Activated T-cell treated with anti-CD3 and anti-CD28 coated beads, Interleukin-2, amount 50 U/mL, for 4 hours (primary cell): ENCODE results near the gene S100Z. TPM values are rescaled to one million over a fixed set of nuclear protein-coding genes. Genes with fewer than 3 reads are reported as not detected.
"Not testable (repeated sequence)": the region's sequence is repeated elsewhere in the genome, so short reads cannot be mapped to it uniquely, and the experiment has no call there.

Experiments
- ATAC-seq, 2 donors: fragments of 200-7000 bp; cut with Tn5 transposase; one replicate each; pipeline ENCODE4 v1.10.0; 2021
- DNase-seq: peaks from one replicate; pipeline ENCODE4 v3.0.0-alpha.2; 2020
- H3K27me3 Mint-ChIP-seq: one replicate; pipeline ENCODE4 v1.8.0; 2021; ENCODE audit warnings: low read depth, mixed read lengths
- H3K36me3 Mint-ChIP-seq: one replicate; pipeline ENCODE4 v1.8.0; 2022; ENCODE audit warnings: mixed read lengths; ENCODE audit not compliant: insufficient read depth
- H3K4me1 Mint-ChIP-seq: one replicate; pipeline ENCODE4 v1.8.0; 2021; ENCODE audit warnings: low read depth, mixed read lengths
- H3K4me3 Mint-ChIP-seq: one replicate; pipeline ENCODE4 v1.8.0; 2021; ENCODE audit warnings: mild to moderate bottlenecking, moderate library complexity, mixed read lengths
- H3K9me3 Mint-ChIP-seq: one replicate; pipeline ENCODE4 v1.8.0; 2021; ENCODE audit warnings: mixed read lengths
- total RNA-seq, 3 donors: library from RNA; stranded (reverse); gene quantifications; one replicate each; pipeline ENCODE4 v1.2.1, GENCODE V29; 2021

The S100Z gene
- under 1 TPM in 1 of 3 donors, not detected in 2; 0.66 TPM for total RNA-seq

DNA sequence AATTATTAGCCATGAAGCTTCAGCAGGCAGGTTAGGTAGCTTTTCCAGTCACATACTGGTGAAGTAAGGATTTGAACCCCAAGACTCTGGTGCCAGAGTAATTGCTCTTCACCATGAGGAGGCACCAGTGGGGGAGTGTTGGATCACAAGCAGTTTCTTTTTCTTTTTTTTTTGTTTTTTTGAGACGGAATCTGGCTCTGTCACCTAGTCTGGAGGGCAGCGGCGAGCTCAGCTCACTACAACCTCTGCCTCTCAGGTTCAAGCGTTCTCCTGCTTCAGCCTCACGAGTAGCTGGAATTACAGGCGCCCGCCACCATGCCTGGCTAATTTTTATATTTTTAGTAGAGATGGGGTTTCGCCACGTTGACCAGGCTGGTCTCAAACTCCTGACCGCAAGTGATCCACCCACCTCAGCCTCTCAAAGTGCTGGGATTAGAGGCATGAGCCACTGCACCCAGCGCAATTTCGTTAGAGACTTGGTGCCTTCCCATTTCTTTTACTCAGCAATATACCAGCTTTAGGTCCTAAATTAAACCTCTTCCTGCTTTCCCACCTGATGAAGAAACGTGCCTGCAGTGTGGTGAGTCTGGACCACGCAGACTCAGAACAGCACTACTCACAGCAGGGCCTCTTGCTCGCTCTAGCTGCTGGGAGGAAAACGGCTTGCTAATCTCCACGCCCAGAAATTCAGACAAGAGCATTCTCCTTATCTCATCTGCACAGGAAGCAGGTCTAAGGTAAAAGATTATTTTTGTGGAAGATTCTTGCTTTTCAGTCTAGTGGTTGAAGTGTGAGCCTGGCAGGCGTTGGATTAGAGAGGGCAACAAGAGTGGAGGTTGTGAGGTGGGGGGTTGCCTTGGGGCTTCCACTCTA is at the start of gene S100Z:
Gene S100Z (plus strand): TSS at position 596 of the 873 bp plus-strand sequence. CDS start 25,346 bp downstream, outside the sequence.
- Mint-ChIP-seq H3K9me3 (peaks cover 6% of the 10 kb centered on the region), H3K27me3 (no peaks in the 10 kb centered on the region), H3K36me3 (no peaks in the 10 kb centered on the region), H3K4me3 (peak within 1 kb of the TSS; percentile 8), H3K4me1 (peaks cover 30% of the 10 kb centered on the region)
- no peak for DNase-seq
- peak; percentile 84 to 88 for ATAC-seq

DNA sequence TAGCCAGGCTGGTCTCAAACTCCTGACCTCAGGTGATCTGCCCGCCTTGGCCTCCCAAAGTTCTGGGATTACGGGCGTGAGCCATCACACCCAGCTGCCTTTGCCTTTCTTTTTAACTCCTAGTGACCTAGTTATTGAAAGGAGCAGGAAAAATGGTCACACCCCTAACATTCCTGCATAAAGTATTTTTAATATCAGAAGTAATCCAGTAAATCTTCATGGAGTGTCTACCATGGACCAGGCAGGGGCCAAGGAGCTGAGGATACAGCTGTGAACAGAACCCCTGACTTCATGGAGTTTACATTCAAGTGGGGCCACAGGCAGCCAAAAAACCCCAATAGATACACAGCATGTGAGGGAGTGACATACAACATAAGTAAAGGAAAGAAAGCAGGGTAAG is 49.2 kb upstream of the S100Z start:
- Mint-ChIP-seq H3K9me3 (no peaks in the 10 kb centered on the region), H3K27me3 (peaks cover 2% of the 10 kb centered on the region), H3K36me3 (no peaks in the 10 kb centered on the region), H3K4me1 (no peaks in the 10 kb centered on the region), H3K4me3 (no peak overlapping the region)
- ATAC-seq (no peak), DNase-seq (no peak)

DNA sequence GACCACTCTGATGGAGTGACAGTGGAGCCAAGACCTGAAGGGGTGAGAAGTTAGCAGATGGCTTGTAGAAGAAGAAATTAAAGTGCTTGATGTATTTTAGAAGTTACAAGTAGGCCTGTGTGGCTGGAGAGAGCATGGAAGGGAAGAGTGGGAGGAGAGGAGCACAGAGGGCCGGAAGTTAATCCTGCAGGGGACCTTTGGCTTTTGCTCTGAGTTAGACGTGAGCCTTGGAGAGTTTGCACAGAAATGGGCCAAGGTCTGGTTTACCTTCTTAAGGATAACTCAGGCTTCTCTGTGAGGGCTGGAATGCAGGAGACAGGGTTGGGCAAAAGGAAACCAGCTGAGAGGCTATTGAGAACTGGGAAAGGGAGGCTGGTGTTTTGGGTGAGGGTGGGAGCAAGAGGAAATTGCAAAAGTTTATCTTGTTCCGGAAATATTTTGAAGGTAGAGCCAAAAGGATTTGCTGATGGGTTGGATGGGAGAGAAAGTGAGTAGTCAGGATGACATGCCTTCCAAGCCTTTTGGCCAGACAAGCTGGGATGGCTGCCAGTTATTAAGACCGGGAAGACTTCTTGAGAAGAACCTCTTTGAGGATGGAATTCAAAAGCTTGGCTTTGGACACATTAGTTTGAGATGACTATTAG is 48.5 kb upstream of the S100Z start:
- no peaks in the 10 kb centered on the region for H3K4me1 Mint-ChIP-seq
- H3K27me3 Mint-ChIP-seq = peaks cover 2% of the 10 kb centered on the region
- DNase-seq = no peak
- H3K4me3 Mint-ChIP-seq = no peak overlapping the region
- no peaks in the 10 kb centered on the region for H3K9me3 Mint-ChIP-seq
- ATAC-seq = no peak
- no peaks in the 10 kb centered on the region for H3K36me3 Mint-ChIP-seq

DNA sequence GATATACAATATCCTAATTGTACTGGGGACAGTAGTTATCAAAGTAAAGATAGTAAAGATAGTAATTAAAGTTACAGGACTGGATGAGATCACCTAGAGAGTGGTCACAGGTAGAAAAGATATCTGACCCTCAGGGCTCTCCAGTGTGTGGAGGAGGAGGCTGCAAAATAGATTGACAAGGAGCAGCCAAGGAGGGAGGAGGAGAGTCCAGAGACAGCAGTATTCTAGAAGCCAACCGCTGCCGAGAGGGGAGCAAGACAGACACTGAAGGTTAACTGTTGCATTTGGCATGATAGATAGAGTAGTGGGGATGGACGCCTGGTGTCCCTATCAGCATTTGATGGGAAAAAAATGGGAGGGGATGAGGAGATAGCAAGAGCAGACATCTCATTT is 48.0 kb upstream of the S100Z start:
- H3K4me3 Mint-ChIP-seq = no peak overlapping the region

DNA sequence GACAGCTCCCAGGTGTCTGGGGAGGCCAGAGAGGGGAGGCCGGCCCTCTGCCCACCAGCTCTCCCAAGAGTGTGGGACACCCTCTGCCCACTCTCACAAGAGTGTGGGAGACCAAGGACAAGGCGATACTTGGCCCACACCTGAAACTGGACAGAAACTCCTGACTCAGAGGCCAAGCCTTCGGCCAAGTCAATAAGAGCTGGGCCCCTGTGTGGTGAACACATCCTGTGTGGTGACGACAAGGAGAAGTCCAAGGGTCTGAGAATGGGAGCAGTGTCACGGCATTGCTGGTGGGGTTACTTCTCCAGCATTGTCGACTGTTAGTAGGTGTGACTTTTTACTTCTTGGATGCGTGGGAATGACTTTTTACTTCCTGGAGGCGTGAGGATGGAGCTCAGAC is 45.5 kb upstream of the S100Z start:
- no peaks in the 10 kb centered on the region for H3K36me3 Mint-ChIP-seq
- no peak overlapping the region for H3K4me3 Mint-ChIP-seq
- no peaks in the 10 kb centered on the region for H3K9me3 Mint-ChIP-seq
- H3K27me3 Mint-ChIP-seq = peaks cover 2% of the 10 kb centered on the region
- ATAC-seq (peak in 1 of 2 donors; percentile 10), DNase-seq (no peak)
- H3K4me1 Mint-ChIP-seq = no peaks in the 10 kb centered on the region

More for the DNA sequence above, 48.0 kb upstream of the S100Z start:
- no peaks in the 10 kb centered on the region for H3K9me3 Mint-ChIP-seq
- DNase-seq (no peak), ATAC-seq (no peak)
- H3K4me1 Mint-ChIP-seq = no peaks in the 10 kb centered on the region
- H3K27me3 Mint-ChIP-seq = peaks cover 2% of the 10 kb centered on the region
- H3K36me3 Mint-ChIP-seq = no peaks in the 10 kb centered on the region

DNA sequence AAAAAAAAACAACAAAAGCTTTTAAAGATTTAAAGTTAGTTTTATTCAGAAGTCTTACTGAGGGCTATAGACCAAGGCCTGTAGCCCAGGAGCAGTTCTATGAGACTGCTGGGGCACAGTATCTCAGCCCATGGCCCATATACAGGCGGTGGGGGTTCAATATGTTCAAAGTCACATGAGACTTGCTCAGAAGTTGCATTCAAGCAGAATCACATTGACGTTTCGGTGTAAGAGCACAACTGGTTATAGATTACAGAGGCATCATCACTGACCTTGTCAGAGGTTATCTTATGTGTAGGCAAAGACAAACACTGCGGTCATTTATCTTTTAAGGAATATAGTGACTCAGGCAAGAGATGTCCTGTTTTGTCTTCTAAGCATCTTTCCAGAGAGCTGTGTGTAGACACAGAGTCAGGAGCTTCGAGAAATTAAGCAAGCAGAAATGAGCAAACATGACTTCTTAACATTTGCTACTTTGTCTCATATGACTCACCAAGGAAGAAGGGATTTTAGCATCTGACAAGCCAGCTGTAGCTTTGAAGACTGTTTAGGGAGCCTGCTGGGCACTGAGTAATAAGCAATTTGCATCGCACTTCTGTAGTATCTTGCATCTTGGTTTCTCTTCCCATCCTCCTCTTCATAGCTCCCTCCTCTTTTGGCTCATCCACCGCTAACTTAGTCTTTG is 43.9 kb upstream of the S100Z start:
- no peaks in the 10 kb centered on the region for H3K4me1 Mint-ChIP-seq
- H3K9me3 Mint-ChIP-seq = no peaks in the 10 kb centered on the region
- no peak overlapping the region for H3K4me3 Mint-ChIP-seq
- no peaks in the 10 kb centered on the region for H3K36me3 Mint-ChIP-seq
- DNase-seq (no peak), ATAC-seq (peak; percentile 41 to 63)
- no peaks in the 10 kb centered on the region for H3K27me3 Mint-ChIP-seq

DNA sequence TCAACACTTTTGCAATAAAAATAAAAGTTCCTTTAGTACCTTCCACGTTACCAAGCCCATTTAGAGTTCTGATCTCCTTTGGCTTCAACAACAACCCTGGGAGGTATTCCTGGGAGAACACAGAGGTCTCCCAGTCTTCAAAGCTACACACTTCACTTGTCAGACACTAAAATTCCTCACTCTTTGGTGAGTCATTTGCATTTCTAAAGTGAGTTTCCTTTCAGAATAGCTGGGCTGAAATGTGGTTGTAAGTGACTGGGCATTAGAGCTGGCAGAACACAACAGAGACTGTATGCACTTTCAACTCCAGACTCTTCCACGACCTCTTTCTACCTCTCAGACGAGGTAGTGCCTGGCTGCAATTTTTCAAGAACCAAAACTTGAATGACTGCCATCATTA is 42.5 kb upstream of the S100Z start:
- Mint-ChIP-seq H3K9me3 (no peaks in the 10 kb centered on the region), H3K4me3 (no peak overlapping the region), H3K36me3 (no peaks in the 10 kb centered on the region), H3K27me3 (no peaks in the 10 kb centered on the region), H3K4me1 (no peaks in the 10 kb centered on the region)
- DNase-seq (no peak), ATAC-seq (no peak)

DNA sequence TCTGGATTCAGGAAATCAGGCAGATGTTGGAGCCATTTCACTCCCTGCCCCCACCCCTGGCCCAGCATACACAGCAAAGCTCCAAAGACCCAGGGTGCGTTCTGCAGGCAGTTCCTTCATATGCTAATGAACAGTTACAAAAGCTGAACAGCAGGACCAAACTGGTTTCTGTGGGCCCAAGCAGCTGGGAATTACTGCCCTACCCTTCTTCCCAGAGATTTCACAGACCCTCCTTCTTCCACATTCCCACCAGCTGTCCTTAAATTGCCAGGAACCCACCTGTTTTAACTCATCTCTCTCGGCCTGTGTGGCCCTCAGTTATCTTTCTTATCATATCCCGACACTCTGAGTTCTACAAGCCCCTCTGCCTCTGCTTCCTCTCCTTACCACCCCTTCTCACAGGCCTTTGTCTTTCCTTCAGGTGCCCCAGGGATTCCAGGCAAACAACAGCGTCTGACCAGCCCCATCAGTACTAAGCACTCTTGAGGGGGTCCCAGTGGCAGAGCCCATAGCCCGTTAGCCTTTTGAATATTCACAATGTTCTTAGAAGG is 41.6 kb upstream of the S100Z start:
- H3K36me3 Mint-ChIP-seq = no peaks in the 10 kb centered on the region
- H3K4me3 Mint-ChIP-seq = no peak overlapping the region
- H3K4me1 Mint-ChIP-seq = no peaks in the 10 kb centered on the region
- H3K27me3 Mint-ChIP-seq = no peaks in the 10 kb centered on the region
- ATAC-seq = no peak
- DNase-seq = no peak
- H3K9me3 Mint-ChIP-seq = no peaks in the 10 kb centered on the region

DNA sequence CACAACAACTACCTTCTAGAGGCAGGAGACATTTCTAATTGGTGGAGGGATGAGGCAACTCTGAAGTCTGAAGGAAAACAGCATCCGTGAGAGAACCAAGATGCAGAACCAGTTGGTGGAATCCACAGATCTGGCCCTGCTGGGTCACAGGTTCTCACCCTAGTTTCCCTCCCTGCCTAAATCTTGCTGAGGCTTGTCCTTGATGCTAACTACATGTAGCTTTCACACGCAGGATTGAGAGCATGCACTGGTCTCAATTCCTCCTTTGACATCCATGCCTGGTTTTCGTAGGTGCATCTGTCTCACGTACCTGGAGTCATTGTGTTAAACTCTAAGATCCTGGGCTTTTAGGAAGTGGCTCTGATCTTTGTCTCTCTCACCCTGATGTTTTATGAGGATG is 40.7 kb upstream of the S100Z start:
- Mint-ChIP-seq H3K4me1 (no peaks in the 10 kb centered on the region), H3K36me3 (no peaks in the 10 kb centered on the region), H3K4me3 (no peak overlapping the region), H3K9me3 (no peaks in the 10 kb centered on the region), H3K27me3 (no peaks in the 10 kb centered on the region)
- no peak for DNase-seq
- no peak for ATAC-seq

DNA sequence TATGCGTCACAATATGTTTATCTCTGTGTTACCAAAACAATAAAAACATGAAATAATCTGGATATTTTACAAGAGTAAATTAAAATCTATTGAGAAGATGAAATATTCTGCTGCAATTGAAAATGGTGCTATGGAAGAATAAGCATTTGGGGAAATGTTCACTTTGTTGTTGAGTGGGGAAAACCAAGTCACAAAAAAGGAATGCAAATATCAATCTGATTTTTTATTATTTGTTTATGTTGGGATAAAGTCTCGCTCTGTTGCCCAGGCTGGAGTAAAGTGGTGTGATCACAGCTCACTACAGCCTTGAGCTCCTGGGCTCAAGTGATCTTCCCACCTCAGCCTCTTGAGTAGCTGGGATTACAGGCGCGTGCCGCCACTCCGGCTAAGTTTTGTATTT is 39.6 kb upstream of the S100Z start:
- DNase-seq (no peak), ATAC-seq (no peak)
- Mint-ChIP-seq H3K36me3 (no peaks in the 10 kb centered on the region), H3K27me3 (no peaks in the 10 kb centered on the region), H3K4me3 (no peak overlapping the region), H3K4me1 (no peaks in the 10 kb centered on the region), H3K9me3 (no peaks in the 10 kb centered on the region)

DNA sequence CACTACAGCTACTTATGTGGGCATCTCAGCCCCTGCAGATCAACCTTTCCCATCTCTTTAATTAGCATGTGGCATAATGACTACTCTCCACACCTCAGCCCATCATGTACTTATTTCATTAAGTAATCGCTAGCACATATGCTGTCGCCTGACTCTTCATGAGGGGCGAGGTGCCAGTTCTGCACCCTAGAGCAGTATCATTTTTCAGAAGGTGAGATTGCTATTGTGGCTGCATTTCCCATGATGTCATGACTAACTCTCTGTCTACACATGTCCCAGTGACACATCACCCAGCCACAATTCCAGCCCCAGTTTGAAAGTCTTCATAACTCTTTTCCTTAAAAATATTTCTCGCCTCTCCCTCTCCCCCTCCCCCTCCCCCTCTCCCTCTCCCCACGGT is 38.6 kb upstream of the S100Z start:
- no peak for ATAC-seq
- no peak overlapping the region for H3K4me3 Mint-ChIP-seq

DNA sequence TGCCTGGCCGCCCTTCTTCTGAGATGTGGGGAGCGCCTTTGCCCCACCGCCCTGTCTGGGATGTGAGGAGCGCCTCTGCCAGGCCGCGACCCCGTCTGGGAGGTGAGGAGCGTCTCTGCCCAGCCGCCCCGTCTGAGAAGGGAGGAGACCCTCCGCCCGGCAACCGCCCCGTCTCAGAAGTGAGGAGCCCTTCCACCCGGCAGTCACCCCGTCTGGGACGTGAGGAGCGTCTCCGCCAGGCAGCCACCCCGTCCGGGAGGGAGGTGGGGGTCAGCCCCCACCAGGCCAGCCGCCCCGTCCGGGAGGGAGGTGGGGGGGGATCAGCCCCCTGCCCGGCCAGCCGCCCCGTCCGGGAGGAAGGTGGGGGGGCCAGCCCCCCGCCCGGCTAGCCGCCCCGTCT is 37.6 kb upstream of the S100Z start:
- H3K9me3 Mint-ChIP-seq, DNase-seq, ATAC-seq, H3K36me3 Mint-ChIP-seq, H3K27me3 Mint-ChIP-seq, H3K4me3 Mint-ChIP-seq, H3K4me1 Mint-ChIP-seq: not testable (repeated sequence)

More for the DNA sequence above, 38.6 kb upstream of the S100Z start:
- H3K27me3 Mint-ChIP-seq = no peaks in the 10 kb centered on the region
- H3K4me1 Mint-ChIP-seq = no peaks in the 10 kb centered on the region
- no peak for DNase-seq
- H3K36me3 Mint-ChIP-seq = no peaks in the 10 kb centered on the region
- H3K9me3 Mint-ChIP-seq = no peaks in the 10 kb centered on the region

DNA sequence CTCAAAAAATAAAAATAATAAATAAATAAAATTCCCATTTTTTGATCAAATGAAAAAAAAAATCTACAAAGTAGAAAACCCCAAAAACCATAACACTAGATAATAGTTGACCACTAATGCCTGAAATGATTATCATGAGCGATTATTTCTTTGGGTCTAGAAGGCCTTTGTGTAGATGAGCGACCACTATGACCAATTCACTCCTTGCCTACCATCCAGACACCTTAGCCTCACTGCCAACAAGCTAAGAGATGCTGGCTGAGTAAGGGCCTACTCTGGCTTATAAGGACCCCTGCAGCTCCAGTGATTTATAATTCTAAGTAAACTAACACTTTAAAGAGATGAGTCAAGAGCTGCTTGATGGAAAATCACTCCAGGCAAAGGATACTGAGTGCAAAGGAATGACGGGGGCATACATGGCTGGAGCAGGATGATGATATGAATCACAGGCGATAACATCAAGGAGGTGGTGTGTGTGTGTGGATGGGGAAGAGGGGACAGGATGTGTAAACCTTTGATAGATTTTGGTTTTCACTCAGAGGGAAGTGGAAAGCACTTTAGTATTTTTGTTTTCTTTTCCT is 35.7 kb upstream of the S100Z start:
- Mint-ChIP-seq H3K36me3 (no peaks in the 10 kb centered on the region), H3K9me3 (no peaks in the 10 kb centered on the region), H3K4me3 (no peak overlapping the region), H3K27me3 (peaks cover 13% of the 10 kb centered on the region), H3K4me1 (peaks cover 6% of the 10 kb centered on the region)
- ATAC-seq (no peak), DNase-seq (no peak)
